ENCODE measurements around the gene KIF6.

GRCh38 chr6:39476151-39476550 is 249.1 kb downstream of the KIF6 start:
- TF ChIP-seq POLR2A (IDR thresholded peaks at IDR 0.05), result no peak
- TF ChIP-seq, protein P1, sequence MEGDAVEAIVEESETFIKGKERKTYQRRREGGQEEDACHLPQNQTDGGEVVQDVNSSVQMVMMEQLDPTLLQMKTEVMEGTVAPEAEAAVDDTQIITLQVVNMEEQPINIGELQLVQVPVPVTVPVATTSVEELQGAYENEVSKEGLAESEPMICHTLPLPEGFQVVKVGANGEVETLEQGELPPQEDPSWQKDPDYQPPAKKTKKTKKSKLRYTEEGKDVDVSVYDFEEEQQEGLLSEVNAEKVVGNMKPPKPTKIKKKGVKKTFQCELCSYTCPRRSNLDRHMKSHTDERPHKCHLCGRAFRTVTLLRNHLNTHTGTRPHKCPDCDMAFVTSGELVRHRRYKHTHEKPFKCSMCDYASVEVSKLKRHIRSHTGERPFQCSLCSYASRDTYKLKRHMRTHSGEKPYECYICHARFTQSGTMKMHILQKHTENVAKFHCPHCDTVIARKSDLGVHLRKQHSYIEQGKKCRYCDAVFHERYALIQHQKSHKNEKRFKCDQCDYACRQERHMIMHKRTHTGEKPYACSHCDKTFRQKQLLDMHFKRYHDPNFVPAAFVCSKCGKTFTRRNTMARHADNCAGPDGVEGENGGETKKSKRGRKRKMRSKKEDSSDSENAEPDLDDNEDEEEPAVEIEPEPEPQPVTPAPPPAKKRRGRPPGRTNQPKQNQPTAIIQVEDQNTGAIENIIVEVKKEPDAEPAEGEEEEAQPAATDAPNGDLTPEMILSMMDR (IDR thresholded peaks at IDR 0.05), result no peak

Data from uterus (tissue), 2 donors.